Measurements from ENCODE around the gene ZNF624.

Gene ZNF624

GRCh38 chr17:16583781-16584180 lies 69.9 kb downstream of the ZNF624 start:
- TF ChIP-seq CTCF (IDR thresholded peaks at IDR 0.05) (no peak), ZFX (IDR thresholded peaks at IDR 0.05; ENCODE audit: borderline replicate concordance) (no peak)
- H3K27ac ChIP-seq, result no peak overlapping the region

- no peak for TF ChIP-seq CTCF (IDR thresholded peaks at IDR 0.05)
- TF ChIP-seq ZFX (IDR thresholded peaks at IDR 0.05; ENCODE audit: borderline replicate concordance), result no peak
- H3K27ac ChIP-seq, result no peak overlapping the region
These were observed 80.2 kb downstream of the ZNF624 start for GRCh38 chr17:16573466-16573865.
